ENCODE measurements around the gene SAAL1.
A peak's percentile ranks its signal among the peaks of the same experiment; 100 is the strongest.
"Not testable (repeated sequence)": the region's sequence is repeated elsewhere in the genome, so short reads cannot be mapped to it uniquely, and the experiment has no call there.

SAAL1 gene

GRCh38 chr11:18105802-18106574 lies at the start of gene SAAL1:
Gene SAAL1 (minus strand): TSS chr11:18106082. CDS start chr11:18106041, 41 bp downstream.
- DNase-seq (ENCODE audit: low spot score) = peak; percentile 86

- no peak for DNase-seq (ENCODE audit: low spot score)
Measured at GRCh38 chr11:18151581-18151980, 45.7 kb upstream of the SAAL1 start.

- no peak for DNase-seq (ENCODE audit: low spot score)
Measured at GRCh38 chr11:18145837-18146236, 40.0 kb upstream of the SAAL1 start.

- no peak for DNase-seq (ENCODE audit: low spot score)
Measured at GRCh38 chr11:18145025-18145424, 39.1 kb upstream of the SAAL1 start.

- peak; percentile 6 for DNase-seq (ENCODE audit: low spot score)
Measured at GRCh38 chr11:18144243-18144642, 38.4 kb upstream of the SAAL1 start.

GRCh38 chr11:18140145-18140544 lies 34.3 kb upstream of the SAAL1 start:
- DNase-seq (ENCODE audit: low spot score) = no peak

- no peak for DNase-seq (ENCODE audit: low spot score)
Measured at GRCh38 chr11:18137186-18137800, 31.4 kb upstream of the SAAL1 start.

GRCh38 chr11:18135308-18135707 lies 29.4 kb upstream of the SAAL1 start:
- no peak for DNase-seq (ENCODE audit: low spot score)

- no peak for DNase-seq (ENCODE audit: low spot score)
Measured at GRCh38 chr11:18132341-18132740, 26.5 kb upstream of the SAAL1 start, which contains the start of gene MRGPRX3. Gene MRGPRX3 (plus strand): TSS chr11:18132571. CDS start chr11:18137203, 4,632 bp downstream.

GRCh38 chr11:18131115-18131514 lies 25.2 kb upstream of the SAAL1 start:
- DNase-seq (ENCODE audit: low spot score) = not testable (repeated sequence)

GRCh38 chr11:18121331-18121828 lies 15.5 kb upstream of the SAAL1 start:
- not testable (repeated sequence) for DNase-seq (ENCODE audit: low spot score)

- DNase-seq (ENCODE audit: low spot score) = peak; percentile 74
Measured at GRCh38 chr11:18115360-18116127, 9.7 kb upstream of the SAAL1 start.

GRCh38 chr11:18111005-18111404 lies 5.1 kb upstream of the SAAL1 start:
- no peak for DNase-seq (ENCODE audit: low spot score)

GRCh38 chr11:18108254-18108653 lies 2.4 kb upstream of the SAAL1 start:
- DNase-seq (ENCODE audit: low spot score) = no peak

GRCh38 chr11:18106688-18107087 lies 806 bp upstream of the SAAL1 start:
- peak; percentile 18 for DNase-seq (ENCODE audit: low spot score)

- no peak for DNase-seq (ENCODE audit: low spot score)
Measured at GRCh38 chr11:18105086-18105801, 638 bp downstream of the SAAL1 start.

- no peak for DNase-seq (ENCODE audit: low spot score)
Measured at GRCh38 chr11:18100926-18101656, 4.8 kb downstream of the SAAL1 start.

GRCh38 chr11:18093959-18094358 lies 11.9 kb downstream of the SAAL1 start:
- no peak for DNase-seq (ENCODE audit: low spot score)

GRCh38 chr11:18091731-18092130 lies 14.2 kb downstream of the SAAL1 start:
- DNase-seq (ENCODE audit: low spot score) = no peak

GRCh38 chr11:18088966-18089365 lies 16.9 kb downstream of the SAAL1 start:
- DNase-seq (ENCODE audit: low spot score) = no peak

- no peak for DNase-seq (ENCODE audit: low spot score)
Measured at GRCh38 chr11:18088366-18088765, 17.5 kb downstream of the SAAL1 start.
